GM21723 (cell line): Measurements from ENCODE around the gene VN1R5.
A peak's percentile ranks its signal among the peaks of the same experiment; 100 is the strongest.
"Not testable (repeated sequence)": the region's sequence is repeated elsewhere in the genome, so short reads cannot be mapped to it uniquely, and the experiment has no call there.

Experiments used
- ATAC-seq: cut with Tn5 transposase; IDR thresholded peaks from one replicate; pipeline ENCODE4 v1.9.1; 2021; ENCODE audit warnings: mild to moderate bottlenecking, moderate library complexity; ENCODE audit not compliant: unreplicated experiment

VN1R5 gene

DNA sequence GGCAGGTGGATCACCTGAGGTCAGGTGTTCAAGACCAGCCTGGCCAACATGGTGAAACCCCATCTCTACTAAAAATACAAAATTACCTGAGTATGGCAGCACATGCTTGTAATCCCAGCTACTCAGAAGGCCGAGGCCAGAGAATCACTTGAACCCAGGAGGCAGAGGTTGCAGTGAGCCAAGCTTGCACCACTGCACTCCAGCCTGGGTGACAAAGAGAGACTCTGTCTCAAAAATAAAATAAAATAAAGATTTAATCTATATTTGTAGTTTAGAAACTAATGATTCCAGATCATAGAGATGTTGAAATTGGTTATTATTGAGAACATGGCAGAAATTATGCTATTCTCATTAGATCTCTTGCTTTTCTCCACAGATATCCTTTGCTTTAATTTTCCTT is at the start of gene VN1R5:
Gene VN1R5 (plus strand): TSS at position 301 of the 400 bp plus-strand sequence.
- not testable (repeated sequence) for ATAC-seq

DNA sequence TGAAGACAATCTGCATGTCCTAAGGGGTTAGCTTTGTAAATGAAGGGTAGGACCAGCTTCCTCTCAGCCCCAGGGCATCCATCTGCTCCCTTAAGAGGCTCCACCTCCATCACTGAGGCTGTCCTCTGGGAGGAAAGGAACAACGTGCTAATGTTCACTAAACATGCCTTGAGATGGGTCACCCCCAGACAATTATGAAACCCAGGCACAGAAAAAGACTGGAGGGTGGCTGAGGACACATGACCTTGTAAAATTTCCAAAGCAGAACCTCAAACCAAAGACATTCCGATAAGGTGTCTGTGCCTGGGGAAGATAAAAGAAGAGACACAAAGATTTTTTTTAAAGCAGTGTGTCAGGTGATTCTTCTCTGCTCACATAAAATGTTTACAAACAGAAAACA is 46.5 kb upstream of the VN1R5 start:
- no peak for ATAC-seq

- ATAC-seq = peak; percentile 3
Measured at GRCh38 chr1:247210062-247210375, 45.9 kb upstream of the VN1R5 start.

DNA sequence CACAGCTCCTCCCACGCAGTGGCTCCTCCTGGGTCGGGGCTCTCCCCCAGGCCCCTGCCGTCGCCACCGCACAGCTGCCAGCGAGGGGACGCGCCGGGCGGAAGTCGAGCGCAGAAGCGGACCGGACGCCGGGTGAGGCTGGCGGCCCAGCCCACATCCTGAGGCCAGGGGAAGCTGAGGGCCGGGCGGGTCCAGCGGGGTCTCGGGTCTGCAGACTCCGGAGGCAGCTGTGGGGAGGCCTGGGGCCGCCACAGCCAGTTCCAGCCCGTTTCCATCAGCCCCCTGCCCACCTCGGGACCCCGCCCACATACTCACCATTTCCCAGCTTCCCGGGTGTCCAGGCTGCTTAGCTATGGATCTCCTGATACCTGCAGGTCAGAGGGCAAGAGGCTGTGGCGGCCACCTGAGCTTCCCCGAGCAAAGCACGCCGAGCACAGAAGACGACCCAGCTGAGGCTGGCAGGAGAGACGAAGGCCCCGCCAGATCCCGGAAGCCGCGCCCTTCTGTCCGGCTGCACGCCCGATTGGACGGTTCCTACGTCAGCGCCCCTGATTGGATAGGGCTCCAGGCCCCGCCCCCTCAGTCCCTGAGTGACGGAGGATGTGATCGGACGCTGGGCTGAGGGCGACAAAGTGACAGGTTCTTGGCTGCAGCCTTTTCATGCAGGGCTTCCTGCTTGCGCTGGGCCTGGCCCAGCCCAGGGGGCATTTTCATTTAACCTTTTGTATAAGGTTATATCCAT is 45.3 kb upstream of the VN1R5 start:
- peak; percentile 90 for ATAC-seq

- ATAC-seq = no peak
Measured at GRCh38 chr1:247211339-247211738, 44.5 kb upstream of the VN1R5 start.

DNA sequence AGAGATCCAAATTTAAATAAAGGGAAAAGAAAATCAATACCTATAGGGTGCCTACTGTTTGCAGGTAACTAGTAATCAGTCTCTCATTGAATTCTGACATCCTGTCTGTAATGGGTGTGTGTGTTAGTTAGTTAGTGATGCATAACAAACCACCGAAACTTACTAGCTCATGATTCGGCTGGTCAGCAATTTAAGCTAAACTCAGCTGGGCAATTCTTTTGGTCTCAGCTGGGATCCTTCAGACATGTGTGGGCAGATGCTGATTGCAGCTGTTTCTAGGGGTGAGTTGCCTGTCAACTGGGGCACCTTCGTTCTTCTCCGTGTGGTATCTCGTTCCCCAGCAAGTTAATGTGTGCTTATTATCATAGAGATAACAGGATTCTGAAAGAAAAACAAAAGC is 43.9 kb upstream of the VN1R5 start:
- peak; percentile 59 for ATAC-seq

DNA sequence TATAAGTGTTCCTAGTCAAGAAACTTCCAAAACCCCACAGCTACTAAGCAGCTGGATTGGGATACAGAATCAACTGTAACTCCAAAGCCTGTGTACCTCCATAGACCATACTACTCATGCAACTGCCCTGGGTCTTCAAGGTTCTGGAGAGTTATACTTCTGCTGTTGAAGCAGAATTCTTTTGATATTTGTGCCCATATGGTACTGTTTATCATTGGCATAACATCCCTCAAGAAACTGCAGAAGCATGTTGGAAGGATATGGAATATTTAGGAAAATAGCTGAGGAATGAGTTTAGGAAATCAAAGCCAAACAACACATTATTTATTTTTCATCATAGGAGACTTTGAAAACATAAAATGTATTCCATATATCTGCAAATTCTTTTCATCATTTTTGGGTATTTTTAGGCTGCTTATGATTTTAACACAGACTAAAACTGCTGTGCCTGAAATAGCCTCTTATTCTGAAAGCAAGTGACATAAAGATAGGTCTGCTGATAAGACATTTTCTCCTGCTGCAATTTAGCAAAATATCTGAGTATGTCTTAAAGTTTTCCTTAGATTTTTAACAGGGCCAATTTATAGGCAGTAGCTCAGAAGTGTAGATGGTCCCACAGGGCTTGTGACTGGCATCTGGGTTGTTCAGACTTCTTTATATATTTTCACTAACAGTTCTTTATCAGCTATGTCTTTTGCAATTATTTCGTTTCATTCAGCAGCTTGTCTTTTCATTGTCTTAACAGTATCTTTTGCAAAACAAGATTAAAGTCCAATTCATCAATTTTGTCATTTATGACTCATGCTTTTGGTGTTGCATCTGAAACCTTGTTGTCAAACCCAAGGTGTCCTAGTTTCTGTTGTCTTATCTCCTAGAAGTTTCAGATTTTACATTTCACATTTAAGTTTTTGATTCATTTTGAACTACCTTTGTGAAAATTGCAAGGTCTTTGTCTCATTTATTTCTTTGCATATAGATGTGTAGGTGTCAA is 43.0 kb upstream of the VN1R5 start:
- ATAC-seq = no peak

DNA sequence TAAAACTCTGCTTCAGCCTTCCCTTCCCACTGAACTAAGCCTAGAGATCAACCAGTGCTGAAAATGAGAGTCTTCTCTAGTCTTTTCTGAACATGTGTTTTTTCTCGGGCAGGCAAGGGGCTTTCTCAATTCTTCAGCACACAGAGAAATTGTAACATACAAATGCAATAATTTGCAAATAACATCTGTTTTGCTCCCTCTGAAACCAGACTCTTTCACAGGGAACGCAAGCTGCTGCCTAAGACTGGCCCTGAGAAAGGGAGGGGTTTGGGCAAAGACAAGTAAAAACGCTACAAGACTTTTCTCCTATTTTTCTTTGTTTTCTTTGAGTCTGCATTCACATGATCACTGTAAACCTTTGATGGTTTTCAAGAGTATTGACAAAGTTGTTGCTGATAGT is 39.6 kb upstream of the VN1R5 start:
- no peak for ATAC-seq

DNA sequence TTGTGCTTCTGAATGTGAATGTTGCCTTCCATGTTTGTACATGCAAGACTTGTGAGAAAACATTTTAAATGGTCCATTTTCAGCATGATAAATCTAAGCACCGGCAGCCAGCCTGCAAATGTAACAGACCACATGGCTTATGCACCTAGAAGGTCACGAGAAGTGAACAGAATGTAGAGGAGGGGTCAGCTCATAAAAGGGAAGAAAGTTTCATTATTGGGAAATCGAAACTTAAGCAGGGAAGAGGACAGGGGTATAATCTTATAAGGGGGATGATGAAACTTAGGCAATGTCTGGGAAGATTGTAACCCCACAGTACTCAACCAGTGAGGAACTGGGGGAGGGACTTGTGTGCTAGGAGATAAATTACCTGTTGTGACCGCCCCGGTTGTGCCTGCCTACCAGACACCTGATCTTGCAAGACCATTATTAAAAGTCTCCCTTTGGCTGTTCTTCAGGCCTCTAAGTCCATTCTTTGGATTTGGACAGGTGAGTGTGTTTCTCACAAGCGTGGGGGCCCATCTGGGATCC is 37.7 kb upstream of the VN1R5 start:
- no peak for ATAC-seq

GRCh38 chr1:247220280-247220679 is 35.6 kb upstream of the VN1R5 start:
- not testable (repeated sequence) for ATAC-seq

- no peak for ATAC-seq
Measured at GRCh38 chr1:247222840-247223239, 33.0 kb upstream of the VN1R5 start.

GRCh38 chr1:247224822-247225221 is 31.1 kb upstream of the VN1R5 start:
- ATAC-seq = no peak

DNA sequence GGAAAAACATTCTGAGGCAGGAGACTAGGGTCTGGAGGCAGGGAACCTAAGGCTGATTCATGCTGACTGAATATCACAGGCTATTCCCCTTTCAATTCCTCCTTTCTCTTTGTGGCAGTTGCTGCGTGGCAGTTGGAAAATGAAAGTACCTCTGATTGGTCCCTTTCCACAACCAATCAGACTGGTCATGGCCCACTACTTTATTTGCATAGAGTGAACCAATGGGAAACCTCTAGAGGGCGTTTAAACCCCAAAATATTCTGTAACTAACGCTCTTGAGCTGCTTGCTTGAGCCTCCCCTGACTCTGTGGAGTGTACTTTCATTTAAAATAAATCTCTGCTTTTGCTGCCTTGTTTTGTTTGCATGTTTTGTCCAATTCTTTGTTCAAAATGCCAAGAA is 27.7 kb upstream of the VN1R5 start:
- ATAC-seq = no peak

- no peak for ATAC-seq
Measured at GRCh38 chr1:247241691-247242090, 14.2 kb upstream of the VN1R5 start.

DNA sequence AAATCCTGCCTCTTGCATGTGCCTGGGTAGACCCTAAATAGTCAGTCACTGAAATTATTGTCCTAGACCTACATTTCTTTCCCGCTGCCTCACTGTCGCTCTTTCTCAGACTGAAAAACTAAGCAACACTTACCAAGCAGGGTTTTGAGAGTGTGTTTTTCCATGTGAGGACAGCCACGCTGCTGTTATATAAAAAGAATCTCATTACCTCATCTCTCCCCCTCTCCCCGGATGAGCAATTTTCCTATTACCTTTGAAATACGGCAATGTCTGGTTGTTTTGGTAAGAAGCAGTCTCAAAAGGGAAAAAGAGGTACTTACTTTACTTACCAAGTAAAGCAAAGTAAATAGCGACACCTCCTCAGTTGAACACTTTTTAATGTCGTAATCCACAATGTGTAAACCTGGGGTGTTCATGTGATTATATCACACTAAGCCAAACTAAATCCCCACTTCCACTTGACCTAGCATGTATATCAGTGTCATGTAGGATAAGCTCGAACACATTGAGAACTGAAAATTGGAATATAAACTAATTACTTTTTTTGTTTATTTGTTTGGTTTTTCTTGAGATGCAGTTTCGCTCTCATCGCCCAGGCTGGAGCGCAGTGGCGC is 12.2 kb upstream of the VN1R5 start:
- no peak for ATAC-seq

GRCh38 chr1:247246325-247247115 is 9.4 kb upstream of the VN1R5 start:
- ATAC-seq = no peak

DNA sequence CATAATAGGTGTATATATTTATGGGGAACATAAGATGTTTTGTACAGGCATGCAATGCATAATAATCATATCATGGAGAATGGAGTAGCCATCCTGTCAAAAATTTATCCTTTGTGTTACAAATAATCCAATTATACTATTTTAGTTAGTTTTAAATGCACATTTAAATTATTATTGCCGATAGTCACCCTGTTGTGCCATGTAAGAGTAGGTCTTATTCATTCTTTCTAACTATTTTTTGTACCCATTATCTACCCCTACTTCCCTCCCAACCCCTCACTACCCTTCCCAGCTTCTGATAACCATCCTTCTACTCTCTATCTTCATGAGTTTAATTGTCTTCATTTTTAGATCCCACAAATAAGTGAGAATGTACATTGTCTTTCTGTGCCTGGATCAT is 8.3 kb upstream of the VN1R5 start:
- no peak for ATAC-seq

DNA sequence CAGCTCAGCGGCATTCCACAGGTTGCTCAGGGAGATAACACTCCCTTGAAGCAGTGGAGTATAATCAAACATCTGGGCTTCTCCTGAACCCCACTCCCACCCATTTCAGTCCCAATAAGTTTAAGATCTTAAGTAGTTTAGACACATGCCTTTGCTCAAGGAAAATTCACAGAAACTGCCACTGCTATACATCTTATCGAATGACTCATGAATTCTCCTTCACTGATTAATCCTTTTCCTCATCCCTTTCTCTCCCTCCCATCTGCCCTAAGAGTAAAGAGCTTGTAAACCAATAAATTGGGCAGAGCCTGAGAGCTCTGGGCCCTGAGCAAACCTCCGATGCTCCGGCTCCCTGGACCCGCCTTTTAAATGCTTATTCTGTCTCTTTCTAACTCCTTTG is 10.2 kb downstream of the VN1R5 start:
- ATAC-seq = no peak

GRCh38 chr1:247268390-247269045 is 12.6 kb downstream of the VN1R5 start:
- no peak for ATAC-seq

- no peak for ATAC-seq
Measured at GRCh38 chr1:247269133-247269532, 13.3 kb downstream of the VN1R5 start.
